Nephron progenitor cell (in vitro differentiated cells): Measurements from ENCODE around the gene TMEM198.

Source experiments
- DNase-seq: peaks from one replicate; pipeline ENCODE4 v3.0.0; 2021
- H3K27ac Mint-ChIP-seq: 2 replicates; pipeline ENCODE4 v1.8.0; 2021; ENCODE audit warnings: mild to moderate bottlenecking, moderate library complexity, mixed read lengths
- H3K27me3 Mint-ChIP-seq: 2 replicates; pipeline ENCODE4 v1.8.0; 2021; ENCODE audit warnings: mild to moderate bottlenecking, low read depth, mixed read lengths; ENCODE audit not compliant: poor library complexity
- H3K36me3 Mint-ChIP-seq: 2 replicates; pipeline ENCODE4 v1.8.0; 2021; ENCODE audit warnings: low read depth, mixed read lengths
- H3K4me1 Mint-ChIP-seq: 2 replicates; pipeline ENCODE4 v1.8.0; 2021; ENCODE audit warnings: mixed read lengths
- H3K4me3 Mint-ChIP-seq: 2 replicates; pipeline ENCODE4 v1.8.0; 2021; ENCODE audit warnings: mild to moderate bottlenecking, moderate library complexity, mixed read lengths
- H3K9me3 Mint-ChIP-seq: 2 replicates; pipeline ENCODE4 v1.8.0; 2021; ENCODE audit warnings: mild to moderate bottlenecking, moderate library complexity, mixed read lengths
- TF ChIP-seq, protein P1 (sequence below): fragments of 200-600 bp; sonication (generic); IDR thresholded peaks from 2 replicates; pipeline ENCODE4 v1.5.0; 2021; ENCODE audit warnings: antibody characterized with exemption

Gene TMEM198

DNA sequence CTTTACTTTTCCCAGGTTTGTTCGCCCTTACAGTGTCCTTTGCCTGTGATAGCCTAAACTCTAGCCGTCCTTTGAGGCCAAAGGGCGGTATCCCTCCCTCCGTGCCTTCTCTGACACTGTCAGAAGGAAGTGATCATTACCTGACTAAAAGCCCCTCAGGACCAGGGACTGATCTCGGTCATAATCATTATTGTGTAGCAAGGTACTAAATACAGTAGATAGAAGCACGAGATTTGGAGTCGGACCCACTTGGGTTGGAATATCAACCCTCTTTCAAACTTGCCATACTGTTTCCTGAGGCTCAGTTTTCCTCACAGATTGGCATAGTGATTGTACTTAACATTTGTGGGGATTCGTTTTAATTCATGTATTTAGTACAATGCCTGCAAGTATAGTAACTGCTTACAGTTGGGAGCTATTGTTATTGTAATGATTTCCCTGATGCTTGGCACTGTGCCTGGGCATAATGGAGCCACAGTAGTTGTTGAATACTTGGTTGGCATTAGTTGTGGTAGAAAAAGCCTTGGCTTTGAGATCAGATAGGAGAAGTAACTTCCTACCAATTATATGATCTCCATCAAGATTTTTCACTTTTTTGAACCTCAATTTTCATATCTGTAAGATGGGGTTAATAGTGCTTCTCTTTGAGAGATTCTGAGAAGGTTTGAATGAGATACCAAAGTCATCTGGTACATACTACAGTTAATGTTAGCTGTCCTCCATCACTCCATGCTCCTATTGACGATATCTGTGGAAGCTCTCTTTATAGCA lies 54.7 kb downstream of the TMEM198 start:
- TF ChIP-seq, protein P1, sequence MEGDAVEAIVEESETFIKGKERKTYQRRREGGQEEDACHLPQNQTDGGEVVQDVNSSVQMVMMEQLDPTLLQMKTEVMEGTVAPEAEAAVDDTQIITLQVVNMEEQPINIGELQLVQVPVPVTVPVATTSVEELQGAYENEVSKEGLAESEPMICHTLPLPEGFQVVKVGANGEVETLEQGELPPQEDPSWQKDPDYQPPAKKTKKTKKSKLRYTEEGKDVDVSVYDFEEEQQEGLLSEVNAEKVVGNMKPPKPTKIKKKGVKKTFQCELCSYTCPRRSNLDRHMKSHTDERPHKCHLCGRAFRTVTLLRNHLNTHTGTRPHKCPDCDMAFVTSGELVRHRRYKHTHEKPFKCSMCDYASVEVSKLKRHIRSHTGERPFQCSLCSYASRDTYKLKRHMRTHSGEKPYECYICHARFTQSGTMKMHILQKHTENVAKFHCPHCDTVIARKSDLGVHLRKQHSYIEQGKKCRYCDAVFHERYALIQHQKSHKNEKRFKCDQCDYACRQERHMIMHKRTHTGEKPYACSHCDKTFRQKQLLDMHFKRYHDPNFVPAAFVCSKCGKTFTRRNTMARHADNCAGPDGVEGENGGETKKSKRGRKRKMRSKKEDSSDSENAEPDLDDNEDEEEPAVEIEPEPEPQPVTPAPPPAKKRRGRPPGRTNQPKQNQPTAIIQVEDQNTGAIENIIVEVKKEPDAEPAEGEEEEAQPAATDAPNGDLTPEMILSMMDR = no peak
- no peaks in the 10 kb centered on the region for H3K9me3 Mint-ChIP-seq
- no peak for DNase-seq
- peak overlapping the region; percentile 98 for H3K4me3 Mint-ChIP-seq
- peaks cover 36% of the 10 kb centered on the region for H3K4me1 Mint-ChIP-seq
- H3K27ac Mint-ChIP-seq = peak overlapping the region; percentile 99
- H3K36me3 Mint-ChIP-seq = peaks cover 5% of the 10 kb centered on the region
- peaks cover 7% of the 10 kb centered on the region for H3K27me3 Mint-ChIP-seq
